Measurements from ENCODE around the gene ATRAID. TPM values are rescaled to one million over a fixed set of nuclear protein-coding genes. Genes with fewer than 3 reads are reported as not detected.

Gene ATRAID
- total RNA-seq, 2 donors from 2014 or later, result 80.5 to 87.3 TPM

- DNase-seq (no peak), ATAC-seq (replicated peaks in 1 of 2) (no peak)
- no peaks in the 10 kb centered on the region for H3K9me3 Mint-ChIP-seq
- H3K36me3 Mint-ChIP-seq (ENCODE audit: insufficient read depth in 2 of 2), result no peaks in the 10 kb centered on the region
- H3K4me1 Mint-ChIP-seq (ENCODE audit: low read depth), result no peaks in the 10 kb centered on the region
- H3K27ac Mint-ChIP-seq, result no peak overlapping the region
- peaks cover 37% of the 10 kb centered on the region for H3K27me3 Mint-ChIP-seq (ENCODE audit: low read depth)
- no peak overlapping the region for H3K4me3 Mint-ChIP-seq
Observed at GRCh38 chr2:27251766-27252165, 39.9 kb downstream of the ATRAID start.

GRCh38 chr2:27255187-27255586, 43.3 kb downstream of the ATRAID start:
- peaks cover 57% of the 10 kb centered on the region for H3K27me3 Mint-ChIP-seq (ENCODE audit: low read depth)
- H3K36me3 Mint-ChIP-seq (ENCODE audit: insufficient read depth in 2 of 2), result no peaks in the 10 kb centered on the region
- no peaks in the 10 kb centered on the region for H3K4me1 Mint-ChIP-seq (ENCODE audit: low read depth)
- ATAC-seq (replicated peaks in 1 of 2), result no peak
- H3K27ac Mint-ChIP-seq, result no peak overlapping the region
- H3K4me3 Mint-ChIP-seq, result no peak overlapping the region
- no peak for DNase-seq
- no peaks in the 10 kb centered on the region for H3K9me3 Mint-ChIP-seq

DNA sequence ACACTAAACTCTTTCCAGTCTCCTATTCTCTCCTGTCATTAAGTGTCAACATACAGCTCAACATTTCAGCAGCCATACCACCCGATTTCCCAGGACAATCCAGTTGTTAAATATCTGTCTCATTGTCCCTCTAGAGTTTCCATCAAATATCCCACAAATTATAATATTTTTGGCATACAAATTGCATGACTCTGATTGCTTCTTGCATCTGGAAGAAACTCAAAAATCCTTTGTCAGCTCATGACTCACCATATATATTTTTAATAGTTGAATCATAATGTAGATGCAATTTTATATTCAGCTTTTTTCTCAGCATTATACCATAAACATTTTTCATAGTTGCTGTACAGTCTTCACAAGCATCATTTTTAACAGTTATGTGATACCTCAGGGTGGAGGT, 43.8 kb downstream of the ATRAID start:
- H3K27ac Mint-ChIP-seq, result no peak overlapping the region
- peaks cover 59% of the 10 kb centered on the region for H3K27me3 Mint-ChIP-seq (ENCODE audit: low read depth)
- H3K9me3 Mint-ChIP-seq, result no peaks in the 10 kb centered on the region
- no peak overlapping the region for H3K4me3 Mint-ChIP-seq
- no peak for ATAC-seq (replicated peaks in 1 of 2)
- DNase-seq, result no peak
- no peaks in the 10 kb centered on the region for H3K36me3 Mint-ChIP-seq (ENCODE audit: insufficient read depth in 2 of 2)
- no peaks in the 10 kb centered on the region for H3K4me1 Mint-ChIP-seq (ENCODE audit: low read depth)

GRCh38 chr2:27256855-27257454, 45.1 kb downstream of the ATRAID start:
- no peak overlapping the region for H3K27ac Mint-ChIP-seq
- DNase-seq (no peak), ATAC-seq (replicated peaks in 1 of 2) (no peak)
- H3K36me3 Mint-ChIP-seq (ENCODE audit: insufficient read depth in 2 of 2), result peaks cover 2 to 3% of the 10 kb centered on the region in 2 donors
- no peaks in the 10 kb centered on the region for H3K9me3 Mint-ChIP-seq
- peaks cover 10% of the 10 kb centered on the region for H3K4me1 Mint-ChIP-seq (ENCODE audit: low read depth)
- peaks cover 63% of the 10 kb centered on the region for H3K27me3 Mint-ChIP-seq (ENCODE audit: low read depth)
- no peak overlapping the region for H3K4me3 Mint-ChIP-seq

DNA sequence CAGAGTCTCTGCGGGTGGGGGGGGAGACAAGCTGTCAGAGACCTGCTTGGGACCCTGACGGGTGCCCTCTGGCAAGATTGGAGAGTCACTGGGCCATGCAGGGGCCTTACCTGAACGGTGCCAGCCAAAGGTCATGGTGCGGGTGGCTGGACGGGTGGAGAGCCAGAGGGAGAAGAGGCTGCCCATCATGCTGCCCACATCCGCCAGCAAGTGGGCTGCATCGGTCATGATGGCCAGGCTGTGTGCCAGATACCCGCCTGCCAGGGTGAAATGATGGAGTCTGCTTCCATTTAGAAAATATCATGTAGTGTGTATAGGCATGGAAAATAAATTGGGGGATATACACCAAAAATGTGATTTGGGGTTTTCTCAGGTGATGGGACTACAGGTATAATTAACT, 46.2 kb downstream of the ATRAID start:
- Mint-ChIP-seq H3K27ac (no peak overlapping the region), H3K36me3 (ENCODE audit: insufficient read depth in 2 of 2) (peaks cover 2 to 3% of the 10 kb centered on the region in 2 donors), H3K27me3 (ENCODE audit: low read depth) (peaks cover 63% of the 10 kb centered on the region), H3K4me3 (no peak overlapping the region), H3K4me1 (ENCODE audit: low read depth) (peaks cover 12% of the 10 kb centered on the region), H3K9me3 (no peaks in the 10 kb centered on the region)
- no peak for ATAC-seq (replicated peaks in 1 of 2)
- DNase-seq, result no peak

DNA sequence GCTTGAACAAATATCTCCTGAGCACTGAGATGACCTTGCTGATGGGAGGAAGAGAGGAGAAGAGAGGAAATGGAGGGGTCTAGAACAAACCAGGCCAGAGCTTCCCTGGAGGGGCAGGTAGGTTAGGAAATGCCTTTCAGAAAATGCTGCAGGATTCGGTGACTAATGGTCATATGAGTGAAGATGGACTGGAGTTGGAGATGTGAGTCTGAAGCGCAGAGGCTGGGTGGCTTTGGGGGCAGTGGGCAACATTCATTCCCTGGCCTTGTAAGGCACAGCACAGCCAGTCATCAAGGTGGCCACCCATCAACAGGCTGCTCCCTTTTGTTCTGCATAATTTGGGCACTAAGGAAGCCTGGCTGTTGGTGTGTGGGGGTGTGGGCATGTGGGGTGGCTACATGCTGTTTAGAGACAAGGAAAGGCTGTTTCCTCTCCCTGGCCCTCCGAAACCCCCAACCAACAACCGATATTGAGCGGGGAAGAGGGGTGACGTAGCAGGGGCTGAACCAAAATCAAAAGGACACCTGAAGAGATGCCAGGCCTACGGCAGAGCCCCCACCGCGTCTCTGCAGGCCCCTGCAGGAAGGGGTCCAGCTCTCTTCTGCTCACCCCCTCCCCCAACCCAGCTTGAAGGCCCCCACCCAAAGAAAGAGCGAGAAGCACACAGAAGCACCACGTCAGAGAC, 49.5 kb downstream of the ATRAID start:
- DNase-seq (no peak), ATAC-seq (replicated peaks in 1 of 2) (no peak)
- Mint-ChIP-seq H3K36me3 (ENCODE audit: insufficient read depth in 2 of 2) (peaks cover 2 to 5% of the 10 kb centered on the region in 2 donors), H3K27ac (no peak overlapping the region), H3K4me1 (ENCODE audit: low read depth) (peaks cover 25% of the 10 kb centered on the region), H3K9me3 (no peaks in the 10 kb centered on the region), H3K27me3 (ENCODE audit: low read depth) (peaks cover 40% of the 10 kb centered on the region), H3K4me3 (peak overlapping the region; percentile 61 to 84)

GRCh38 chr2:27261926-27262298, 50.1 kb downstream of the ATRAID start:
- Mint-ChIP-seq H3K27me3 (ENCODE audit: low read depth) (peaks cover 35% of the 10 kb centered on the region), H3K9me3 (no peaks in the 10 kb centered on the region), H3K4me3 (peak overlapping the region; percentile 61 to 84), H3K27ac (no peak overlapping the region), H3K36me3 (ENCODE audit: insufficient read depth in 2 of 2) (peaks cover 2 to 5% of the 10 kb centered on the region in 2 donors), H3K4me1 (ENCODE audit: low read depth) (peaks cover 25% of the 10 kb centered on the region)
- DNase-seq, result no peak
- no peak for ATAC-seq (replicated peaks in 1 of 2)

DNA sequence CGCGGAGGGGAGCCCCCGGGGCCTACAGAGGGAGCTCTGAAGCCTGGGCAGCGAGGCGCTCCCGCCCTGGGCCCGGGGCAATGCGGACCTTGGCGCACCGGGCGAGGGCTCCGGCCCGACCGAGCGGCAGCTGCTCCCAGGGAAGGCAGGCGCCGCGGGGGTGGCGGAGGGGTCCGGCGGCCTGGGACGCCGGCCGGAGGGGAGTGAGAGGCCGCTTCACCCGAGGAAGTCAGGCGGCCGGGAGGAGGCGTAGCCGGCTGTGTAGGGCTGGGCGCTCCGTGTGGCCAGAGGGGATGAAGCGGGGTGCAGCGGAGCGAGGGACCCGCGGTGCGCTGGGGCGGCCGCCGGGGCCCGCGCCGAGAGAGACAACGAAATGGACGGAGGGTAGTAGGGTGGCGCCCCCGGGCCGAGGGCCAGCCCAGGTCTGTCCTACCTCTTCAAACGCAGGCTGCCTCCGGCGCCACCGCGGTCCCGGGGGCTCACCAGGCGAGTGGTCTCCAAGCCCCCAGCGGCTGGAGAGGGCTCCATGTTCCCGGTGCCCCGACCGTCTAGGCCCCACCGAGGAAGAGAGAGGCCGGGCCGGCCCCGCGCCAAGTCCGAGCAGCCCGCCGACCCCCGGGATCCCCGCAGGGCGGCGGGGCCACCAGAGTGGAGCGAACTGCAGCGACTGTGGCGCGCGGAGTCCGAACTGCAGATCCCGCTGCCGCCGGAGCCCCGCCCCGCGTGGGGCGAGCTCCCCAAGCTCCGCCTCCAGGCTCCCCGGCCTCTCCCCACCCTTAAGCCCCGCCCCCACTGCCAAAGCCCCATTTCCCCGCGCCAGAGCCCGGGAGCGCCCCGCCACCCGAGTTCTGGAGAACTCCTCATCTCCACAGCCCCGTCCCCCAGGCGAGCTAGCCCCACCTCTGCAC, 50.8 kb downstream of the ATRAID start, which contains the start of gene SLC30A3:
Gene SLC30A3, minus strand, starts transcription at position 669 of the 908 bp plus-strand sequence. Its CDS starts 141 bp downstream, at position 528.
- peak; percentile 73 to 77 for DNase-seq
- no peak within 1 kb of the TSS for H3K27ac Mint-ChIP-seq
- peak within 1 kb of the TSS; percentile 84 to 90 for H3K4me3 Mint-ChIP-seq
- peaks cover 2 to 5% of the 10 kb centered on the region in 2 donors for H3K36me3 Mint-ChIP-seq (ENCODE audit: insufficient read depth in 2 of 2)
- H3K27me3 Mint-ChIP-seq (ENCODE audit: low read depth), result peaks cover 29% of the 10 kb centered on the region
- peak; percentile 67 to 74 for ATAC-seq (replicated peaks in 1 of 2)
- H3K9me3 Mint-ChIP-seq, result no peaks in the 10 kb centered on the region
- H3K4me1 Mint-ChIP-seq (ENCODE audit: low read depth), result peaks cover 25% of the 10 kb centered on the region

DNA sequence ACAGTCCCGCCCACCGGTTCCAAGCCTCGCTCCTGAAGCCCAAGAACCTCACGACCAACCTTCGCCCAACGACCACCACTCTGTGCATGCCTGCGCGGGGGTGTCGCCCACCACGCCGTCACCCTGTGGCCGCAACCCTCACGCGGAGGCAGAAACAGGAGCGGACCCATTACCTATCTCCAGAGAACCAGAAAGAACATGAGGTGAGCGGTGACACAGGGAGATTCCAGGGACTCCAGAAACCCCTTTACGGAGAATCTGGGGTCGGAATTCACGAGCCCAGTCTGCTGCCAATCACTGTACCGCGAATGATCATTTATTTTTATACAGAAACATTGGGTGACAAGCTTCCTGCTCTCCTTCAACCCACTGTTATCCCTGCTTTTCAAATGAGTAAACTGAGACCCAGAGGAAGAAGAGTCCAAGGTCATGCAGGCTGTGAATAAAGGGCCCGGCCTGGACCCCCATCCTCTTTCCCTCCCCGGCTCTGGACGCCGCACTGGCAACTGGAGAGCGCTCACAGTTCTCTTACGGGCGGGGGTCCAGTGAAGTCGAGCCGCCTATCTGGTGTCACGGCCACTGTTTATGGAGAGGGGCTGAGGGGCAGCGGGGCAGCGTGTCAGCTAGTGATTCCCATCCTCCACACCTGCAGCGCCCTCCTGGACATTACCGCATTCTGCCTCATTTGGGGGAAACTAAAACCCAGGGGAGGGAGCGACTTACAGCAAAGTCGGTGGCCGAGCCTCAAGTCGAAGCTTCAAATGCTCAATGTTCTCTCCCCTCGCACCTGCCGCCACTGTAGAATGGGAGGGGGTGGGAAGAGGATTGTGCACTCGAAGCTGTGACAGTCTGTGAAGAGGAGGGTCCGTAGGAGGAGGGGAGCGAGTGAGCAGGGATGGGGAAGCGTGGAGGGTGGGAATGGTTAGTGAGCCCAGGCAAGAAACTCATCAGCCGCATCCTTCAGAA, 51.7 kb downstream of the ATRAID start:
- H3K4me1 Mint-ChIP-seq (ENCODE audit: low read depth), result peaks cover 25% of the 10 kb centered on the region
- DNase-seq, result peak in 1 of 2 donors; percentile 14
- no peak for ATAC-seq (replicated peaks in 1 of 2)
- peaks cover 2 to 5% of the 10 kb centered on the region in 2 donors for H3K36me3 Mint-ChIP-seq (ENCODE audit: insufficient read depth in 2 of 2)
- H3K27ac Mint-ChIP-seq, result no peak overlapping the region
- H3K4me3 Mint-ChIP-seq, result peak overlapping the region; percentile 84 to 90
- peaks cover 25% of the 10 kb centered on the region for H3K27me3 Mint-ChIP-seq (ENCODE audit: low read depth)
- no peaks in the 10 kb centered on the region for H3K9me3 Mint-ChIP-seq

GRCh38 chr2:27264253-27264752, 52.5 kb downstream of the ATRAID start:
- peak; percentile 34 to 39 for DNase-seq
- Mint-ChIP-seq H3K9me3 (no peaks in the 10 kb centered on the region), H3K27me3 (ENCODE audit: low read depth) (peaks cover 25% of the 10 kb centered on the region), H3K4me3 (peak overlapping the region; percentile 84 to 90), H3K4me1 (ENCODE audit: low read depth) (peaks cover 25% of the 10 kb centered on the region), H3K36me3 (ENCODE audit: insufficient read depth in 2 of 2) (peaks cover 2 to 5% of the 10 kb centered on the region in 2 donors), H3K27ac (no peak overlapping the region)
- ATAC-seq (replicated peaks in 1 of 2), result peak; percentile 67

GRCh38 chr2:27264753-27265535, 53.1 kb downstream of the ATRAID start:
- peaks cover 26% of the 10 kb centered on the region for H3K27me3 Mint-ChIP-seq (ENCODE audit: low read depth)
- DNase-seq (peak; percentile 75 to 80), ATAC-seq (replicated peaks in 1 of 2) (peak; percentile 68 to 74)
- no peak overlapping the region for H3K27ac Mint-ChIP-seq
- H3K36me3 Mint-ChIP-seq (ENCODE audit: insufficient read depth in 2 of 2), result peaks cover 2 to 5% of the 10 kb centered on the region in 2 donors
- no peaks in the 10 kb centered on the region for H3K9me3 Mint-ChIP-seq
- peaks cover 25% of the 10 kb centered on the region for H3K4me1 Mint-ChIP-seq (ENCODE audit: low read depth)
- H3K4me3 Mint-ChIP-seq, result peak overlapping the region; percentile 84 to 90

Measured in activated T-cell treated with anti-CD3 and anti-CD28 coated beads, Interleukin-2, amount 50 U/mL, for 72 hours (primary cell).